Thymus (tissue), 11 donors: ENCODE data around the gene IFITM5. TPM values are rescaled to one million over a fixed set of nuclear protein-coding genes. Genes with fewer than 3 reads are reported as not detected.

Source experiments
- DNase-seq, 9 donors: peaks; one replicate each; pipeline ENCODE4 v3.0.0-alpha.2; 2013; ENCODE audit warnings: low spot score in 9 of 9, low read depth in 6 of 9, missing footprints in 1 of 9
- H3K27ac ChIP-seq, 2 donors: one replicate each; pipeline ENCODE4 v1.5.1; 2013; ENCODE audit warnings: control low read depth in 1 of 2, low read depth in 1 of 2, low read length in 1 of 2, mild to moderate bottlenecking in 1 of 2, moderate library complexity in 1 of 2
- H3K27me3 ChIP-seq, 2 donors: one replicate each; pipeline ENCODE4 v1.5.1; 2013; ENCODE audit warnings: low read length in 1 of 2; ENCODE audit not compliant: control insufficient read depth in 2 of 2, insufficient read depth in 1 of 2
- H3K36me3 ChIP-seq, 2 donors: one replicate each; pipeline ENCODE4 v1.5.1; 2013; ENCODE audit warnings: low read length in 1 of 2, mild to moderate bottlenecking in 1 of 2, moderate library complexity in 1 of 2; ENCODE audit not compliant: control insufficient read depth in 2 of 2, insufficient read depth in 2 of 2
- H3K4me1 ChIP-seq, 2 donors: one replicate each; pipeline ENCODE4 v1.5.1; 2013; ENCODE audit warnings: low read length in 2 of 2; ENCODE audit not compliant: control insufficient read depth in 2 of 2, insufficient read depth in 2 of 2
- H3K4me3 ChIP-seq, 2 donors: one replicate each; pipeline ENCODE4 v1.5.1; 2013; ENCODE audit warnings: low read length in 2 of 2, control low read depth in 1 of 2, mild to moderate bottlenecking in 1 of 2
- H3K9me3 ChIP-seq, 2 donors: one replicate each; pipeline ENCODE4 v1.5.1; 2013; ENCODE audit warnings: low read length in 1 of 2, mild to moderate bottlenecking in 1 of 2; ENCODE audit not compliant: control insufficient read depth in 2 of 2, insufficient read depth in 1 of 2
- WGBS: extraction: QIAGEN DNeasy Blood & Tissue Kit; methylation state at CpG from one replicate; pipeline ENCODE4 v1.1.7; 2013; 5-methylcytosine and 5-hydroxymethylcytosine counted together
- polyA plus RNA-seq: library from polyadenylated mRNA; stranded (reverse); fragments of 200-250 nt; gene quantifications from one replicate; pipeline ENCODE4 v1.2.3, GENCODE V29; 2013
- total RNA-seq: library from RNA; stranded (reverse); fragments of 120-200 nt; gene quantifications from one replicate; pipeline ENCODE4 v1.2.4, GENCODE V29; 2013
- donor health status: healthy.

The IFITM5 gene
- total and polyA plus RNA-seq, 2 donors = 0.25 TPM; not detected in 1

DNA sequence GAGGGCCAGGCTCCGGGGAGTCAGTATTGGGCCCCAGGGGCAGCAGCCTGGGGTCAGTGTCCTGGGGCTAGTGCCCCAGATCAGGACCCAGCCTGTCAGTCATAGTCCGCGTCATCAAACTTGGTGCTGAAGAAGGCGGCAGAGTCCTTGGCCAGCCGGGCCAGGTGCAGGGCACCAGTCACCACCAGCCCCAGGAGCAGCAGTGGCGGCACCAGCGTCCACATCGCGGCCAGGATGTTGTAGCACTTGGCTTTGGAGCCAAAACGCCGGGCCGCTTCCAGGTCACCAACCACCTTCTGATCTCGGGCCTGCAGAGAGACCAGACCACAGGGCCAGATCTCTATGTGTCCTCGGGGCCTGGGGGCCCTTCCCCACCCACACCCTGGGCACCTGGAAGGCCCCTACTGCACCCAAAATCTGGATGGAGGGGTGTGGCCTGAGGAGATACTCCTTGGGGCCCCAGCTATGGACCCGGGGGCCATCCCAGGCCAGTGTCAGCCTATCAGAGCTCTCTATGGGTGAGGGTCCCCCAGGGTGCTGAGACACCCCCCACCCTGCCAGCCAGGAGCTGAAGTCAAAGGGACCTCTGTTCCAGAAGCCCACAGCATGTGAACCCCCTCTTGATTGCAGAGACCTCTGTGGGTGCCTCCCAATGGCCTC is 790 bp downstream of the IFITM5 start:
- Histone ChIP-seq H3K4me1 (peaks cover 0 to 42% of the 10 kb centered on the region in 2 donors), H3K36me3 (peaks cover 9 to 18% of the 10 kb centered on the region in 2 donors), H3K27ac (no peak overlapping the region), H3K4me3 (no peak overlapping the region), H3K9me3 (peaks cover 0 to 5% of the 10 kb centered on the region in 2 donors), H3K27me3 (peaks cover 0 to 29% of the 10 kb centered on the region in 2 donors)
- WGBS = 90% methylated on average over 15 of the region's 15 CpGs
- DNase-seq = no peak

- WGBS = 65% methylated on average over 26 of the region's 26 CpGs
- peaks cover 0 to 29% of the 10 kb centered on the region in 2 donors for H3K27me3 ChIP-seq
- H3K27ac ChIP-seq = no peak overlapping the region
- peaks cover 9 to 25% of the 10 kb centered on the region in 2 donors for H3K36me3 ChIP-seq
- H3K4me3 ChIP-seq = no peak overlapping the region
- H3K9me3 ChIP-seq = peaks cover 0 to 5% of the 10 kb centered on the region in 2 donors
- peaks cover 0 to 38% of the 10 kb centered on the region in 2 donors for H3K4me1 ChIP-seq
- peak in 1 of 9 donors; percentile 31 for DNase-seq
These were observed 1.5 kb downstream of the IFITM5 start for GRCh38 chr11:297586-298405.

GRCh38 chr11:297051-297585 is 2.2 kb downstream of the IFITM5 start:
- peaks cover 0 to 45% of the 10 kb centered on the region in 2 donors for H3K4me1 ChIP-seq
- WGBS = 89% methylated on average over 13 of the region's 13 CpGs
- peaks cover 12 to 32% of the 10 kb centered on the region in 2 donors for H3K36me3 ChIP-seq
- H3K27ac ChIP-seq = no peak overlapping the region
- no peak overlapping the region for H3K4me3 ChIP-seq
- H3K27me3 ChIP-seq = peaks cover 0 to 29% of the 10 kb centered on the region in 2 donors
- peaks cover 0 to 5% of the 10 kb centered on the region in 2 donors for H3K9me3 ChIP-seq
- DNase-seq = peak in 1 of 9 donors; percentile 22

DNA sequence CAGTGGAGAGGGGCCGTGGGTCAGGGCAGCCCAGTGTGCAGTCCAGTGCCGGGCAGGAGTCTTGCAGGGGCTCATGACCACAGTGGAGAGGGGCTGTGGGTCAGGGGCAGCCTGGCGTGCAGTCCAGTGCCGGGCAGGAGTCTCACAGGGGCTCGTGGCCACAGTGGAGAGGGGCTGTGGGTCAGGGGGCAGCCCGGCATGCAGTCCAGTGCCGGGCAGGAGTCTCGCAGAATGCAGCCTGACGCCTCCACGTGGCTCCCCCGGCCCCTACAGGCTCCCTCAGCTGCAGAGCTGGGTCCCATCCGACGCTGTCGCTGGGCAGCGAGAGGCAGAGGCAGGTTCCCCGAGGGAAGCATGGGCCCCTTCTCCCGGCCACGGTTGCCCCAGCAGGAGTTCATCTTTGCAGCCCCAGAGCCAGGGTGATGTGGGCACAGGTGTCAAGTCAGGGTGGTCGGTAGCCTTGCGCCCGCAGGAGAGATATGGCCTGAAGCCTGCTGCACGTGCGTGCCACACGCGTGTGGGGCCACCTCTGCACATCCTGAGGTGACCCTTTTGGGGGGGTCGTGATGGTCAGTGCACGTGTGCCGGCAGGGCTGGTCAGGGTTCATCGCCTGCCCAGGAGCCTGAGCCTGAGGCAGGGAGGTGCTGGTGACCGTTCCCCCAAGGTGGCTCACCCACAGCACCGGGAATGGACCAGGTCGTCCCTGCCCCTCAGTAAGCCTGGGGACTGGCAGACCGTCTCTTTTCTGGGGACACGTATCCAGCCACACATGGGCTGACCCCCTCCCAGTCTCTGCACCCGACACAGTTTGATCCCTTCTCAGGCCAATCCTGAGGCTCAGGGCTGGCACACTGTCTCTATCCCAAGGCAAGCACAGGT is 2.9 kb downstream of the IFITM5 start:
- Histone ChIP-seq H3K4me3 (no peak overlapping the region), H3K9me3 (peaks cover 0 to 5% of the 10 kb centered on the region in 2 donors), H3K27me3 (peaks cover 0 to 29% of the 10 kb centered on the region in 2 donors), H3K27ac (no peak overlapping the region), H3K36me3 (peaks cover 12 to 39% of the 10 kb centered on the region in 2 donors), H3K4me1 (peaks cover 0 to 52% of the 10 kb centered on the region in 2 donors)
- 90% methylated on average over 35 of the region's 35 CpGs for WGBS
- no peak for DNase-seq

DNA sequence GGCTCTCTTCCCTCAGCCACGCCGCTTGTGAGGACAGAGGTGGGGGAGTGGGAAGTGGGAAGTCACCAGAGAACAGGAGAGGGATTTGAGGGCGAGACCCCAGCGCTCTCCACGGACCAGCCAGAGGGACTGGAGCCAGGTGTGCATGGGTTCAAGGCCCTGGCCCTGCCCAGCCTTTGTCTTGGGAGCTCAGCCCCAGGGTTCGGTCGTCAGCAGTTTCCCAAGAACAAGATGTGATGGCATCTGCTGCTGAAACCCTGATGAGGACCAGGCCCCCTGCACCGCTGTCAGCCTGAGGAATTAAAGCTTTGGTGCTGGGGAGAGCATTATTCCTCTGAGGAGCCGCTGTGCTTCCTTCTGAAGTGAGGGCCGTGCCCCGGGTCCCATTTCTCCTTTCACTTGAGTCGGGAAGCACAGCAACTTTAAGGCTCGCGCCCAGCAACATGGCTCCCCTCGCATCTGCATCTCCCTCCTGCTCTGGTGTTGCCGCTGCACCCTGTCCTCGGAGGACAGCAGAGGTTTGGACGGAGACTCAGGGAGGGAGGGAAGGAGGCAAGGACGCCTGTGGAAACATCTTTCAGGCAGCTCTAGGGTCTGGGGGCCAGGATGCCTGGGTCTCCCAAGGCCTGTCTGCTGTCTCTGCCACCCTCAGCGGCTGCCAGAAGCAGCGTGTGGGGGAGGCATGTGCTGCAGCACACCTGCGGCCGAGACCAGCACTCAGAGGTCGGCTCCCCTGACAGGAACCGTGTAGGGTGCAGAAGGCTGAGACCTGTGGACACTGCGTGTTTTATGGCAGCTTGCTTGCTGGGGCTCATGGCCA is 3.8 kb downstream of the IFITM5 start:
- Histone ChIP-seq H3K27me3 (peaks cover 0 to 24% of the 10 kb centered on the region in 2 donors), H3K4me1 (peaks cover 0 to 60% of the 10 kb centered on the region in 2 donors), H3K9me3 (peaks cover 0 to 5% of the 10 kb centered on the region in 2 donors), H3K27ac (no peak overlapping the region), H3K36me3 (peaks cover 12 to 40% of the 10 kb centered on the region in 2 donors), H3K4me3 (no peak overlapping the region)
- 87% methylated on average over 26 of the region's 26 CpGs for WGBS
- DNase-seq = peak in 1 of 9 donors; percentile 40

- H3K4me1 ChIP-seq = peaks cover 4 to 66% of the 10 kb centered on the region in 2 donors
- H3K9me3 ChIP-seq = no peaks in the 10 kb centered on the region
- peaks cover 0 to 17% of the 10 kb centered on the region in 2 donors for H3K27me3 ChIP-seq
- no peak for DNase-seq
- WGBS = 97% methylated on average over 16 of the region's 16 CpGs
- H3K4me3 ChIP-seq = no peak overlapping the region
- no peak overlapping the region for H3K27ac ChIP-seq
- peaks cover 12 to 40% of the 10 kb centered on the region in 2 donors for H3K36me3 ChIP-seq
These were observed 4.5 kb downstream of the IFITM5 start for GRCh38 chr11:294780-295179.

- 95% methylated on average over 27 of the region's 27 CpGs for WGBS
- Histone ChIP-seq H3K4me3 (no peak overlapping the region), H3K9me3 (no peaks in the 10 kb centered on the region), H3K36me3 (peaks cover 12 to 40% of the 10 kb centered on the region in 2 donors), H3K27me3 (peaks cover 0 to 11% of the 10 kb centered on the region in 2 donors), H3K27ac (no peak overlapping the region), H3K4me1 (peaks cover 10 to 67% of the 10 kb centered on the region in 2 donors)
- DNase-seq = no peak
These were observed 5.3 kb downstream of the IFITM5 start for GRCh38 chr11:293852-294661.
